GM21723 (cell line): ENCODE data around the gene PTPRH.
"Not testable (repeated sequence)": the region's sequence is repeated elsewhere in the genome, so short reads cannot be mapped to it uniquely, and the experiment has no call there.

ENCODE experiments used
- ATAC-seq: cut with Tn5 transposase; IDR thresholded peaks from one replicate; pipeline ENCODE4 v1.9.1; 2021; ENCODE audit warnings: mild to moderate bottlenecking, moderate library complexity; ENCODE audit not compliant: unreplicated experiment

The PTPRH gene

DNA sequence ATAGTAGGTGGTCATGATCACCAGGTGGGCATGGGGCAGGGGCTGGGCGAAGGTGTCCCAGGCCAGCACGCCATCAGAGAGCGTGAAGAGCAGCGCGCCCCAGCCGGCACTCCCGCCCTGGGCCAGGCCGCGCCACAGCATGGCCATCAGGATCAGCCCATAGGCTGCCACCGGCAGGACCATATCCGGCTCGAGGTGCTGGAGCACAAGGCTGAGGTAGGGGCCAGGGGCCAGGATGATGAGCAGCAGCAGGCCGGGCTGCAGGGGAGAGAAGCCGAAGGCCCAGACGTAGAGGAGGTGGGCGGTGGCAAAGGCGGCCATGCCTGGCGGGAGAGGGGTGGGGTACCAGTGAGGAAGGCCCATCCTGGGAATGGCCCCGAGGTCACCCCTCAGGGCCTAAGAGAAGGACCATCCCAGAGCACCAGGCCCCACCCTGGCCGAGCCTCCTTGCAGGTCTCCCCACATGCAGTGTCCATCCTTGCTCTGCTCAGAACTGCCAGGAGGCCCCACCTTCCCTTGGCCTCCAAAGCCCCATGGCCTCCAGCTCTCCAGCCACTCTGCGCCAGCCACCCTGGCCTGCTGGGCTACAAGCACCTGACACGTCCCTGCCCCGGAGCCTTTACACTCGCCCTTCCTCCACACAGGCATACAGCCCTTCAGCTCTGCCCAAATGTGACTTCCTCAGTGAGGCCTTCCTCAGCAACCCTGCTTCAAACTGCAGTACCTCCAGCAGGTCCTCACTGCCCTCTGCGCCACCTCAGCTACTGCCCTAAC, 18.1 kb upstream of the PTPRH start:
- ATAC-seq, result no peak

GRCh38 chr19:55226788-55227187, 17.5 kb upstream of the PTPRH start:
- no peak for ATAC-seq

DNA sequence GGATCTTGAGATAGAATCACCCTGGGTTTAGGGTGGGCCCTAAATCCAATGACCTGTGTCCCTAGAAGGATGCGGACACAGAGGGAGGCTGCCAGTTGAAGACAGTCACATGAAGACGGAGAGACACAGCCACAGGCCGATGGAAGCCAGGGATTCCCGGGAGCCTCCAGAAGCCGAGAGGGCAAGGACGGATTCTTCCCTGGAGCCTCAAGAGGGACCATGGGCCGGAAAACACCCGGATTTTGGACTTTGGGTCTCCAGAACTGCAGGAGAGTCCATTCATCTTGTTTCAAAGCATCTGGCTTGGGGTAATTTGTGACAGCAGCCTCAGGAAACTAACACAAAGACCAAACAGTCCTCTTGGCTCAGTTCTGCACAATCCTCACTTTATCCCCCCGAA, 17.0 kb upstream of the PTPRH start:
- ATAC-seq, result no peak

DNA sequence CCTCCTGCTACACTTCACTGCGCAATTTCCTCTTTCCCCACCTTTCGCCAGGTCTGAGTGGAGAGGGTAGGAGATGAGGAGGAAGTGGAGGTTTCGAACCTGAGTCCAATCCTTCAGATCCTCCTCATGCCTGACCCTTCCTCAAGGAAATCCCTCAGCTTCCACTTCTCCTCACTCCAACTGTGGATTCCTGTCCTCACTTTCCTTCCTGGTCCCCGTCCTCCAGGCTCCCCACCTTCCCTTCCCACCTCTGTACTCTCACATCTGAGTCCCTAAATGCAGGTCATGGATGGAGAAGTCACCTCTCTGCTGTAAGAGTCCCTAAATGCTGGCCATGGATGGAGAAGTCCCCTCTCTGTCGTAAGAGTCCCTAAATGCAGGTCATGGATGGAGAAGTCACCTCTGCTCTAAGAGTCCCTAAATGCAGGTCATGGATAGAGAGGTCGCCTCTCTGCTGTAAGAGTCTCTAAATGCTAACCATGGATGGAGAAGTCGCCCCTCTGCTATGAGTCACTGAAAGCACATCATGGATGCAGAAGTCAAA, 16.2 kb upstream of the PTPRH start:
- no peak for ATAC-seq

DNA sequence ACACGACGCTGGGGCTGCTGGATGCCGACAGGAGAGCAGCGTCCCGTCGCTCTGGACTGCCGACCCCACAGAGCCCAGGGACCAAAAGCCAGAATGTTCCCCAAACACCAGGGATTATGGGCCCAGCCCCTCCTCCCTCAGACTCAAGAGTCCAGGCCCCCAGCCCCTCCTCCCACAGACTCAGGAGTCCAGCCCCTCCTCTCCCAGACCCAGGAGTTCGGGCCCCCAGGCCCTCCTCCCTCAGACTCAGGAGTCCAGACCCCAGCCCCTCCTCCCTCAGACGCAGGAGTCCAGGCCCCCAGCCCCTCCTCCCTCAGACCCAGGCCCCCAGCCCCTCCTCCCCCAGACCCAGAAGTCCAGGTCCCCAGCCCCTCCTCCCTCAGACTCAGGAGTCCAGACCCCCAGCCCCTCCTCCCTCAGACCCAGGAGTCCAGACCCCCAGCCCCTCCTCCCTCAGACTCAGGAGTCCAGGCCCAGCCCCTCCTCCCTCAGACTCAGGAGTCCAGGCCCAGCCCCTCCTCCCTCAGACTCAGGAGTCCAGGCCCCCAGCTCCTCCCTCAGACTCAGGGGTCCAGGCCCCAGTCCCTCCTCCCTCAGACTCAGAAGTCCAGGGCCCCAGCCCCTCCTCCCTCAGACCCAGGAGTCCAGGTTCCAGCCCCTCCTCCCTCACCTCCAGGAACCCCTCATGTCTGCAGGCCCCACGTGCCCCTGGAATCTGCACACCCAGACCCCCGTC, 15.5 kb upstream of the PTPRH start:
- ATAC-seq, result not testable (repeated sequence)

GRCh38 chr19:55224038-55224665, 14.9 kb upstream of the PTPRH start:
- no peak for ATAC-seq

- no peak for ATAC-seq
These were observed 14.2 kb upstream of the PTPRH start for GRCh38 chr19:55223291-55224037.

DNA sequence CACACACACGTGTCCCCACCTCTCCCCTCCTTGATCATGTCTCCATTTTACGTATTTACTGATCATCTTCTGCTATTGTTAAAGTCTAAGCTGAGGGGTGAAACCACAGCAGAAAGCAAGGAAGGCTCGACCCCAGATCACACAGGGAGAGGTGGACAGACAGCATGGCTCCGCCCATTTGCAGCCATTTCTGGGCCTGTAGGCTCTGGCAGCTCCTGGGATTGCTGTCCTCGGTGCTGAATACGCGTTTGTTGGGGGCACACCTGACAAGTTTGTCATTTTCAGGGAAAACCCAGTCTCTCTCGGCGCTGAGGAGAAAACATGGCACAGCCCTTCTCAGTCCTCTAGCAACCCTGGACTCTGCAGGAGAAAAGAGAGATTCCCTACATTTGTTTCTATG, 11.2 kb upstream of the PTPRH start:
- no peak for ATAC-seq

GRCh38 chr19:55216461-55217198, 7.3 kb upstream of the PTPRH start:
- ATAC-seq, result no peak

- no peak for ATAC-seq
These were observed 4.2 kb upstream of the PTPRH start for GRCh38 chr19:55213547-55213946.

GRCh38 chr19:55212447-55212846, 3.1 kb upstream of the PTPRH start:
- ATAC-seq, result no peak

DNA sequence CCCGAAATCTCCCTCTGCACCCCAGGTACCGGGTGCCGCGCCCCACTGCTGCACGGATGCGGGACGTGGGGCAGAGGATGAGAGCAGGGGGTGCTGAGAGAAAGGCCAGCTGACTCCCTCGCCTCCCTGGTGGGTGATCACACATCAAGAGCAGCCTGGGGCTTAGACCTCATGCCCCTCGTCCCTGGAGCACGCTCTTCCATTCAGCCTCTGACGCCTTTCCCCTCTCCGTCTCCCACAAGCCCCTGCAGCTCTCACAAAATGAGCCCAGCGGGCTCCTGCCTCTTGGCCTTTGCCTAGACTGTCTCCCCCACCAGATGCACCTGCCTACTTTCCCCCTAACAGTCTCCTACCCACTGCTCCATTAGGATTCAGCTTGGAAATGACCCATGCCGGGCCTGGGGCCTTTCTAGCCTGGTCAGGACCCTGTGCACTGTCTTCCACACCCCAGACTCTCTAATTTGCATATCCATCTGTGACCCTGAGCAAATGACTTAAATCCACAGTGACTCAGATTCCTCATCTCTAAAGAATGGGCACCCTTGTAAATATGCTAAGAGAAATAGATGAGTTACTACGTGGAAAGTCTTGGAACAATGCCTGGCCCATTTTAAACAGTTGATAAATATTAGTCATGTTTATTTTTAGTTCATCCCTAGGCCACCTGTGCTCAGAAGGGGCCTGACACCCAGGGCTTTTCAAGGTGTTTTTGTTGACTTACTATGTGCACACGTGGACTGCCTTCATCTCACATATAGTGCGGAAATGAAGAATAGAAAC, 582 bp upstream of the PTPRH start:
- ATAC-seq, result no peak

DNA sequence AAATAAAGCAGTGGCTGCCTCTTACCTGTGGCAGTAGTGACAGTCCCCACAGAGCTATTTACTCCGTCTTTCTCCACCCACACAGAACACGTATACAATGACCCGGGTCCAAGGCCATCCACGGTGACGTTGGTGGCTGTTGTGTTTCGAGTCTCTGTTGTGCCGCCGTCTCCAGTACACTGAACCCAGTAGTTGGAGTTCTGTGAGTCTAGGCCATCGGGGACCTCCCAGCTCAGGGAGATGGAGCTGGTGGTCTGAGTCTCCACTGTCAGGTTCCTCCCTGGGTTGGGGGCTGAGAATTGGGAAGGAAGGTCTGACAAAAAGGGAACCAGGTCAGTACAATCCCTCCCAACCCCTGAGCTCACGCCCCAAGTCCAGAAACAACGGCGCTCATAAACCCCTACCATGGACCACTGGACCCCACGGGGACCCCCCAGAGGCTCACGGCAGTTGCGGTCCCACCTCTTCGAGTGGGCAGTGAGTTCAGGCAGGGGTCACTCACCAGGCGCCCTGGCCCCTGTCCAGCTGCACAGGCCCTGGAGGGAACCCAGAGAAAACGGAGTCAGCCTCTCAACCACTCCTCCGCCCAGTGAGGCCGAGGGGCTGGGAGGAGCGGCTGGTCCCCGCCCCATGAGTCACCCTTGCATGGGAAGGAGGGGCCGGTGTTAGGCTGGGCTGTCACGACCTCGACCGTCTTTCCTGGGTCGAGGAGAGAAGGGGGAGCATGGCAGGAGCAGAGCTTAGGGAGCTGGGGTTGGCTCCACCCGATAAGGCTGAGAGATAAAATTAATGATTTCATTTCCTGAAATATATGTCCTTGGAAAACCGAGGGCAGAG, 2.4 kb downstream of the PTPRH start:
- ATAC-seq, result no peak

GRCh38 chr19:55202199-55202598, 7.1 kb downstream of the PTPRH start:
- ATAC-seq, result not testable (repeated sequence)

DNA sequence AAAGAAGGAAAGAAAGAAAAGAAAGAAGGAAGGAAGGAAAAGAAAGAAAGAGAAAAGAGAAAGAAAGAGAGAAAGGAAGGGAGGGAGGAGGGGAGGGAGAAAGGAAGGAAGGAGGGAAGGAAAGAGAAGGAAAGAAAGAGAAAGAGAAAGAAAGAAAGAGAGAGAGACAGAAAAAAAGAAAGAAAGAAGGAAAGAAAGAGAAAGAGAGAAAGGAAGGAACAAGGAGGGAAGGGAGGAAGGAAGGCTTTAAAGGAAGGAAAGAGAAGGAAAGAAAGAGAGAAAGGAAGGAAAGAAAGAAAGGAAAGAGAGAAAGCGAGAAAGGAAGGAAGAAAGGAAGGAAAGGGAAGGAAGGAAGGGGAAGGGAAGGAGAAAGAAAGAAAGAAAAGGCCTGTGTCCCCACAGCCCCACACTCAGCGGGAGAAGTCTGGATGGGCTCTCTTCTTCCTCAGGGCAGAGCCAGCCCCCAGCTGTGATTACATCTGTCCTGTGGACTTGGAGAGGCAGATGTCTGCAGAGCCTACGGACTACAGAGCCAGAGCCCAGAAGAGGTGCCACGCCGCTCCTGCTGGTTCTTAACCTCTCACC, 9.6 kb downstream of the PTPRH start:
- no peak for ATAC-seq

- ATAC-seq, result no peak
These were observed 10.7 kb downstream of the PTPRH start for GRCh38 chr19:55198651-55199050.

GRCh38 chr19:55197528-55197927, 11.8 kb downstream of the PTPRH start:
- no peak for ATAC-seq

DNA sequence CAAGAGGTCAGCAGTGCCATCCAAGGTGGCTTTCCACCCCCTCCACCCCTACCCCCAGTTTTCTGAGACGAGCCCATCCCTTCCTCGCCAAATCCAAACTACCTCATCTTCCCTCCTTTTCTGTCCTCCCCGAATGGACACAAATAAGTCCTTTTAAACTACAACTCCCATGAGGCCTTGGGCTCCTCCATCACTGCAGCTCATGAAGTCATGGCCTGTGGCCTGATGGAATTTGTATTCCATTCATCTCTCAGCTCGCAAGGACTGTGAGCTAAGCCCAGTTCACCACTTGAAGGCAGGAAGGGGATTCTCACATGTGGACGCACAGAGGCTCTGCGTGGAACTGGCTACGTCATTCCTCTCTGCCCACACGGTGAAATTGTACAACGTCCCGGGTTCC, 12.5 kb downstream of the PTPRH start:
- no peak for ATAC-seq
